Neuronal stem cell (in vitro differentiated cells): ENCODE data around the gene WFDC1.

Experiments
- DNase-seq: peaks from one replicate; pipeline ENCODE4 v3.0.0-alpha.2; 2013; ENCODE audit warnings: low spot score
- H2AFZ ChIP-seq: one replicate; pipeline ENCODE4 v1.6.1; 2013; ENCODE audit warnings: mild to moderate bottlenecking, low read length, inconsistent platforms
- H2AK5ac ChIP-seq: 2 replicates; pipeline ENCODE4 v1.6.1; 2013; ENCODE audit warnings: low read depth, mild to moderate bottlenecking, inconsistent platforms, low read length, moderate library complexity, mixed read lengths
- H2BK120ac ChIP-seq: 2 replicates; pipeline ENCODE4 v1.6.1; 2013; ENCODE audit warnings: low read depth, mild to moderate bottlenecking, inconsistent platforms, low read length, moderate library complexity, mixed read lengths
- H2BK12ac ChIP-seq: one replicate; pipeline ENCODE4 v1.6.1; 2013; ENCODE audit warnings: low read length, inconsistent platforms
- H2BK15ac ChIP-seq: 2 replicates; pipeline ENCODE4 v1.6.1; 2013; ENCODE audit warnings: mild to moderate bottlenecking, low read length, inconsistent platforms, mixed read lengths
- H2BK5ac ChIP-seq: one replicate; pipeline ENCODE4 v1.6.1; 2013; ENCODE audit warnings: inconsistent platforms, mild to moderate bottlenecking, low read length, moderate library complexity
- H3K14ac ChIP-seq: one replicate; pipeline ENCODE4 v1.6.1; 2013; ENCODE audit warnings: low read length, inconsistent platforms
- H3K18ac ChIP-seq: 2 replicates; pipeline ENCODE4 v1.6.1; 2013; ENCODE audit warnings: low read length, inconsistent platforms
- H3K23ac ChIP-seq: 2 replicates; pipeline ENCODE4 v1.6.1; 2013; ENCODE audit warnings: low read depth, mild to moderate bottlenecking, mixed read lengths, low read length, inconsistent platforms; ENCODE audit not compliant: poor library complexity
- H3K27ac ChIP-seq: replicated peaks from 3 replicates; pipeline ENCODE4 v1.5.1; 2013; ENCODE audit warnings: low read length, inconsistent platforms
- H3K27me3 ChIP-seq, 3 experiments: 2 replicates each; pipeline ENCODE4 v1.6.1; 2013; ENCODE audit warnings: low read length in 3 of 3, mild to moderate bottlenecking in 2 of 3, inconsistent platforms in 1 of 3, low read depth in 1 of 3, mixed read lengths in 1 of 3, moderate library complexity in 1 of 3; ENCODE audit not compliant: control insufficient read depth in 3 of 3, insufficient read depth in 3 of 3
- H3K36me3 ChIP-seq, 2 donors: replicated peaks in 1 of 2; 2 replicates each; pipeline ENCODE4 v1.6.1; 2013; ENCODE audit warnings: low read length in 2 of 2; ENCODE audit not compliant: control insufficient read depth in 2 of 2, insufficient read depth in 2 of 2
- H3K4ac ChIP-seq: 2 replicates; pipeline ENCODE4 v1.6.1; 2013; ENCODE audit warnings: inconsistent platforms, mild to moderate bottlenecking, low read length, moderate library complexity
- H3K4me1 ChIP-seq, 2 donors: 1 replicate in 1 of 2; 2 replicates in 1 of 2; pipeline ENCODE4 v1.6.1; 2013; ENCODE audit warnings: low read length in 2 of 2, low read depth in 1 of 2; ENCODE audit not compliant: control insufficient read depth in 2 of 2, insufficient read depth in 1 of 2
- H3K4me2 ChIP-seq: one replicate; pipeline ENCODE4 v1.6.1; 2013; ENCODE audit warnings: mild to moderate bottlenecking, low read length, inconsistent platforms; ENCODE audit not compliant: insufficient read depth, poor library complexity, severe bottlenecking
- H3K4me3 ChIP-seq, 2 donors: 2 replicates each; pipeline ENCODE4 v1.5.1; 2013; ENCODE audit warnings: low read length in 2 of 2, mild to moderate bottlenecking in 2 of 2, inconsistent platforms in 1 of 2, moderate library complexity in 1 of 2
- H3K79me1 ChIP-seq: one replicate; pipeline ENCODE4 v1.6.1; 2013; ENCODE audit warnings: low read depth, mild to moderate bottlenecking, inconsistent platforms, low read length, moderate library complexity
- H3K9ac ChIP-seq: one replicate; pipeline ENCODE4 v1.6.1; 2013; ENCODE audit warnings: mild to moderate bottlenecking, low read depth, low read length, inconsistent platforms; ENCODE audit not compliant: poor library complexity
- H3K9me3 ChIP-seq, 2 donors: replicated peaks in 1 of 2; 2 replicates each; pipeline versions ENCODE3 to v1.6.1; 2013; ENCODE audit warnings: low read length in 2 of 2, mild to moderate bottlenecking in 2 of 2, inconsistent platforms in 1 of 2, low read depth in 1 of 2, mixed read lengths in 1 of 2, moderate library complexity in 1 of 2; ENCODE audit not compliant: control insufficient read depth in 2 of 2, insufficient read depth in 1 of 2
- H4K8ac ChIP-seq: one replicate; pipeline ENCODE4 v1.6.1; 2013; ENCODE audit warnings: low read depth, mild to moderate bottlenecking, inconsistent platforms, low read length, moderate library complexity
- H4K91ac ChIP-seq: one replicate; pipeline ENCODE4 v1.6.1; 2013; ENCODE audit warnings: low read length, low read depth, mild to moderate bottlenecking, inconsistent platforms; ENCODE audit not compliant: poor library complexity
- WGBS, 2 donors: extraction: QIAGEN DNeasy Blood & Tissue Kit; methylation state at CpG; one replicate each; pipeline ENCODE4 v1.1.7; 2013; ENCODE audit warnings: missing lambda C conversion rate in 2 of 2, mixed read lengths in 1 of 2; ENCODE audit not compliant: insufficient read length in 2 of 2, insufficient replicate concordance in 1 of 2; ENCODE audit errors: extremely low coverage in 2 of 2; 5-methylcytosine and 5-hydroxymethylcytosine counted together

WFDC1 gene

DNA sequence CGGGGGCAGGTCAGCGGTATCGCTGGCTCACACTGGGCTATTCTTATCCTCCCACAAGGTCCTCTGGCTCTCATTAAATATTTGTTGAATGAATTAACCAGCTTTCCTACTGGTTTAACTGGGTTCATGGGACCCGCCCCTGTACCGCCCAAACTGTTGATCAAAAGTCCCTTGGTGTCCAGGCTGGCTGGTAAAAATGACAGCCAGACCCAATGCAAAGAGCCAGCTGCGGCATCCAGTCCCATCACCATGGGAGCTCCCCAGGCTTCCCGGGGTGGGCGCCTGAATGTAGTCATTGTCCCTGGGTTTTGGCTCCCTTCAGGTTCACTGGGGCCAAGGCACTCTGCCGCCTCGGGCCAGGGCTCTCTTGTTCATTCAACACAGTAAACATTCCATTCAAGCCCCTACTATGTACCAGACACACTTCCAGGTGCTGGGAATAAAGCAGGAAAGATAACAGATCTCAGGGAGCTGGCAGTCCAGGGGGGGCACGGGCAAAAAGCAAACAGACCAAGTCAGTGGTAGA, 62.0 kb downstream of the WFDC1 start:
- Histone ChIP-seq H3K4me3 (no peak overlapping the region), H2BK5ac (peak overlapping the region; percentile 42), H3K4ac (no peak overlapping the region), H3K9ac (no peak overlapping the region), H3K4me2 (no peak overlapping the region), H3K27me3 (no peaks in the 10 kb centered on the region), H3K4me1 (peaks cover 25 to 39% of the 10 kb centered on the region in 2 donors), H3K79me1 (no peaks in the 10 kb centered on the region), H3K27ac (peak overlapping the region; percentile 50), H2BK12ac (no peak overlapping the region), H4K8ac (no peak overlapping the region), H3K23ac (no peak overlapping the region), H3K9me3 (no peaks in the 10 kb centered on the region), H4K91ac (no peak overlapping the region), H2AFZ (no peak overlapping the region), H3K18ac (peak overlapping the region; percentile 93), H3K14ac (no peak overlapping the region), H2BK15ac (peak overlapping the region; percentile 90), H2AK5ac (peak overlapping the region; percentile 97), H2BK120ac (no peak overlapping the region), H3K36me3 (no peaks in the 10 kb centered on the region)
- no CpG with 5 or more reads among the region's 11 CpGs for WGBS, 2 donors
- peak; percentile 26 for DNase-seq

DNA sequence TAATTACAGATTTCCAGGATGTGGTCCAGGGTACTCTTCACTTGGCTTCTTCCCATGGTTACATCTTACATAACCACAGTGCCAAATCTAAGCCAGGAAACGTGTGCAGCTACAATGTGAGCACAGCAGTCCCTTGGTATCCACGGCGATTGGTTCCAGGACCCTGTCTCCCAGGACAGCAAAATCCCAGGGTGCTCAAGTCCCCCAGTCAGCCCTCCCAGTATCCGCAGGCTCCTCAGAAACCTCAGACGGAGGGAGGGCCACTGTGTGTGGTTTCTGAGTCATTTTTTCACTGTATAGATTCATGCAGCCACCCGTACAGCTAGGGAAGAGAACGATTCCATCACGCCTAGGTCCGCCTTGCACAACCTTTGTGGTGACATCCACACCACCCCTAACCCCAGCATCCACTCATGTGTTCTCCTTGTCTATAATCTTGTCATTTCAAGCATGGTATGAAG, 62.5 kb downstream of the WFDC1 start:
- no peaks in the 10 kb centered on the region for H3K9me3 ChIP-seq
- H4K91ac ChIP-seq, result no peak overlapping the region
- H3K36me3 ChIP-seq, result no peaks in the 10 kb centered on the region
- no peak overlapping the region for H3K4ac ChIP-seq
- H2AK5ac ChIP-seq, result no peak overlapping the region
- no peaks in the 10 kb centered on the region for H3K27me3 ChIP-seq
- H2AFZ ChIP-seq, result no peak overlapping the region
- H2BK120ac ChIP-seq, result no peak overlapping the region
- no peak overlapping the region for H3K9ac ChIP-seq
- no peak overlapping the region for H3K14ac ChIP-seq
- H3K18ac ChIP-seq, result peak overlapping the region; percentile 78
- no peak overlapping the region for H3K27ac ChIP-seq
- H3K4me1 ChIP-seq, result peaks cover 27 to 44% of the 10 kb centered on the region in 2 donors
- no peak overlapping the region for H4K8ac ChIP-seq
- H3K4me3 ChIP-seq, result no peak overlapping the region
- H3K23ac ChIP-seq, result no peak overlapping the region
- DNase-seq, result no peak
- H2BK5ac ChIP-seq, result no peak overlapping the region
- H2BK12ac ChIP-seq, result no peak overlapping the region
- H3K4me2 ChIP-seq, result no peak overlapping the region
- no CpG with 5 or more reads among the region's 9 CpGs for WGBS, 2 donors
- H3K79me1 ChIP-seq, result no peaks in the 10 kb centered on the region
- no peak overlapping the region for H2BK15ac ChIP-seq

DNA sequence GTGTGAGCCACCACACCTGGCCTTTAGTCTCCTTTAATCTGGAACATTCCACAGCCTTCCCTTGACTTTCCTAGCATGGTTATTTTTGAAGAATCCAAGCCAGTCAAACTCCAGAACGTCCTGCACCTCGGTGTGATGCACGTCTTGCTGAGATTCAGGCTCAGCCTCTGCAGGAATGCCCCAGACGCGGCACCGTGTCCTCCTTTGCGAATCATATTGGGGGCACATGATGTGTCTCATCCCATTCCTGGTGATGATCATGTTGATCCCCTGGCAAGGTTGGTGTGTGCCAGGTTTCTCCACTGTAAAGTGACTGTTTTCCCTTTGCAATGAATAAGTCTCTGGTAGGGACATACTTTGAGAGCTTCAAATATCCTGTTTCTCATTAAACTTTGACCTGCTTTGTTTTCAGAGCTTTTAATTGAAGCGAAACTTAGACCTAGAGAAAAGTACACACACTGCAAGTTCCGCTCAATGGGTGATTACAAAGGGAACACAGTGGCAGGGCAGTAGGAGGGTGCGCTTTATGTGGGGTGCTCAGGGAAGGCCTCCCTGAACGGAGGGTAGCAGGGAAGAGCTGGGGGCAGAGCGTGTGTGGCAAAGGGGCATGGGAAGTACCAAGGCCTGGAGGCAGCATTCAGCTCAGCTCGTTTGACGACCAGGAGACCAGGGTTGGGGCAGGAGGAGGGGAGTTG, 64.1 kb downstream of the WFDC1 start:
- Histone ChIP-seq H3K4me2 (no peak overlapping the region), H2AK5ac (no peak overlapping the region), H3K4ac (no peak overlapping the region), H2BK120ac (no peak overlapping the region), H3K9ac (no peak overlapping the region), H3K14ac (no peak overlapping the region), H3K27me3 (no peaks in the 10 kb centered on the region), H4K91ac (no peak overlapping the region), H3K18ac (peak overlapping the region; percentile 76), H3K9me3 (no peaks in the 10 kb centered on the region), H4K8ac (no peak overlapping the region), H3K79me1 (no peaks in the 10 kb centered on the region), H2BK5ac (no peak overlapping the region), H3K23ac (no peak overlapping the region), H3K4me3 (no peak overlapping the region), H3K4me1 (peaks cover 30 to 57% of the 10 kb centered on the region in 2 donors), H2BK12ac (no peak overlapping the region), H2AFZ (no peak overlapping the region), H3K36me3 (no peaks in the 10 kb centered on the region), H2BK15ac (no peak overlapping the region), H3K27ac (no peak overlapping the region)
- WGBS, 2 donors, result no CpG with 5 or more reads among the region's 14 CpGs
- no peak for DNase-seq

- no peak for DNase-seq
- peak overlapping the region; percentile 38 for H2AFZ ChIP-seq
- no peaks in the 10 kb centered on the region for H3K79me1 ChIP-seq
- H3K27ac ChIP-seq, result no peak overlapping the region
- H2BK5ac ChIP-seq, result peak overlapping the region; percentile 10
- no peak overlapping the region for H3K14ac ChIP-seq
- no peak overlapping the region for H3K23ac ChIP-seq
- no CpG with 5 or more reads among the region's 8 CpGs for WGBS, 2 donors
- no peak overlapping the region for H3K9ac ChIP-seq
- H3K27me3 ChIP-seq, result no peaks in the 10 kb centered on the region
- H2BK15ac ChIP-seq, result no peak overlapping the region
- H3K36me3 ChIP-seq, result no peaks in the 10 kb centered on the region
- no peak overlapping the region for H3K4ac ChIP-seq
- no peak overlapping the region for H2BK120ac ChIP-seq
- no peak overlapping the region for H2AK5ac ChIP-seq
- H4K8ac ChIP-seq, result no peak overlapping the region
- no peak overlapping the region for H3K4me3 ChIP-seq
- H3K4me1 ChIP-seq, result peaks cover 33 to 61% of the 10 kb centered on the region in 2 donors
- no peak overlapping the region for H3K4me2 ChIP-seq
- peak overlapping the region; percentile 76 for H3K18ac ChIP-seq
- H4K91ac ChIP-seq, result peak overlapping the region; percentile 16
- H2BK12ac ChIP-seq, result no peak overlapping the region
- H3K9me3 ChIP-seq, result no peaks in the 10 kb centered on the region
These were observed 64.6 kb downstream of the WFDC1 start for GRCh38 chr16:84359326-84359725.
